HEK293T (cell line): ENCODE data around the gene ADAMTS9.

Source experiments
- CTCF ChIA-PET: fragments of 350-600 bp; formaldehyde crosslinking; extraction: SDS; loops from one replicate; lab custom pipeline; 2021; ENCODE audit warnings: antibody characterized with exemption, inconsistent platforms; lab: Yijun Ruan, JAX
- POLR2A ChIA-PET: fragments of 350-600 bp; formaldehyde crosslinking; extraction: SDS; loops from one replicate; lab custom pipeline; 2020; ENCODE audit warnings: antibody characterized with exemption, inconsistent platforms; lab: Yijun Ruan, JAX
- DNase-seq: peaks from one replicate; pipeline ENCODE4 v3.0.0; 2012; ENCODE audit warnings: mixed read lengths; ENCODE audit errors: extremely low spot score
- ARNT ChIP-seq: fragments of 450-650 bp; IDR thresholded peaks from 2 replicates; pipeline ENCODE4 v1.6.1; 2017; ENCODE audit warnings: mild to moderate bottlenecking
- BHLHE40 ChIP-seq: fragments of 450-650 bp; IDR thresholded peaks from 2 replicates; pipeline ENCODE4 v1.6.1; 2016; ENCODE audit warnings: mild to moderate bottlenecking, moderate library complexity, borderline replicate concordance
- CTBP1 ChIP-seq: fragments of 450-650 bp; IDR thresholded peaks from 2 replicates; pipeline ENCODE4 v1.6.1; 2016; ENCODE audit warnings: borderline replicate concordance
- ELF4 ChIP-seq: fragments of 450-650 bp; IDR thresholded peaks from 2 replicates; pipeline ENCODE4 v1.6.1; 2017; ENCODE audit warnings: antibody characterized with exemption
- FOXA1 ChIP-seq: fragments of 450-650 bp; IDR thresholded peaks from 2 replicates; pipeline ENCODE4 v1.6.1; 2016; ENCODE audit warnings: mild to moderate bottlenecking
- FOXK2 ChIP-seq: fragments of 450-650 bp; IDR thresholded peaks from 2 replicates; pipeline ENCODE4 v1.6.1; 2016; ENCODE audit warnings: mild to moderate bottlenecking
- FOXM1 ChIP-seq: fragments of 450-650 bp; IDR thresholded peaks from 2 replicates; pipeline ENCODE4 v1.6.1; 2017; ENCODE audit warnings: mild to moderate bottlenecking, borderline replicate concordance
- HDGF ChIP-seq: fragments of 450-650 bp; IDR thresholded peaks from 2 replicates; pipeline ENCODE4 v1.6.1; 2017; ENCODE audit warnings: antibody characterized with exemption, borderline replicate concordance
- L3MBTL2 ChIP-seq: fragments of 450-650 bp; conservative IDR thresholded peaks from 2 replicates; pipeline ENCODE4 v1.6.1; 2016; ENCODE audit warnings: mild to moderate bottlenecking
- LEF1 ChIP-seq: fragments of 450-650 bp; IDR thresholded peaks from 2 replicates; pipeline ENCODE4 v1.6.1; 2017; ENCODE audit warnings: mild to moderate bottlenecking, borderline replicate concordance
- NFRKB ChIP-seq: fragments of 450-650 bp; IDR thresholded peaks from 2 replicates; pipeline ENCODE4 v1.6.1; 2016; ENCODE audit warnings: mild to moderate bottlenecking, moderate library complexity
- PKNOX1 ChIP-seq: fragments of 450-650 bp; IDR thresholded peaks from 2 replicates; pipeline ENCODE4 v1.6.1; 2016
- SP1 ChIP-seq: fragments of 450-650 bp; IDR thresholded peaks from 2 replicates; pipeline ENCODE4 v1.6.1; 2017
- SUZ12 ChIP-seq: fragments of 450-650 bp; IDR thresholded peaks from 2 replicates; pipeline ENCODE4 v1.6.1; 2016; ENCODE audit warnings: mild to moderate bottlenecking
- TARDBP ChIP-seq: fragments of 450-650 bp; IDR thresholded peaks from 2 replicates; pipeline ENCODE4 v1.6.1; 2016
- ZNF384 ChIP-seq: fragments of 450-650 bp; IDR thresholded peaks from 2 replicates; pipeline ENCODE4 v1.6.1; 2016

ADAMTS9 gene

GRCh38 chr3:64593350-64593749 lies 94.5 kb downstream of the ADAMTS9 start:
- ChIA-PET POLR2A (no interaction called here), CTCF (no interaction called here)
- TF ChIP-seq HDGF = no peak
- TF ChIP-seq SUZ12 = no peak
- TF ChIP-seq LEF1 = no peak
- TF ChIP-seq FOXM1 = no peak
- TF ChIP-seq TARDBP = no peak
- TF ChIP-seq L3MBTL2 = no peak
- TF ChIP-seq ELF4 = no peak
- TF ChIP-seq BHLHE40 = no peak
- no peak for TF ChIP-seq PKNOX1
- no peak for TF ChIP-seq NFRKB
- TF ChIP-seq SP1 = no peak
- TF ChIP-seq ARNT = no peak
- TF ChIP-seq FOXK2 = no peak
- no peak for TF ChIP-seq FOXA1
- DNase-seq = no peak

- POLR2A ChIA-PET = no interaction called here
- DNase-seq = no peak
- CTCF ChIA-PET = no interaction called here
- no peak for TF ChIP-seq PKNOX1
Observed at GRCh38 chr3:64591615-64592014, 96.2 kb downstream of the ADAMTS9 start.

DNA sequence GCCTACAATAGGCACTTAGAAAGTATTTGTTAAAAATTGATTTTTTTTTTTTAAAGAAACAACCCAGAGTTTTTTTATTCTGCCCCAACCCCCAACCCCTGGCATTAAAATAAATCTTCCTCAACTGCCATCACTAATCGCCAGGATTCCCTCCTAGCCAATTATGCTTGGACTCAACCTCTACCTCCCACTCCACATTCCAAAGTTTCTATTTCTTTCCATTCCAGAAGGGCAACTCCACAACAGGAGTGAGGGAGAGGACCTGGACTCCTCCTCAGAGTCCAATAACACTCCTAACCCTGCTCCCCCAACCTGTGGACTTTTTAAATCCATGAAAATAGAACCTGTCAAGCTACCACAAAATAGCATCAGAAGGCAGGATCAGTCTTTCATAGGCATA lies 99.4 kb downstream of the ADAMTS9 start:
- POLR2A ChIA-PET = no interaction called here
- TF ChIP-seq HDGF (no peak), ELF4 (no peak), BHLHE40 (no peak), LEF1 (no peak), CTBP1 (no peak), SUZ12 (no peak), L3MBTL2 (no peak), NFRKB (no peak), PKNOX1 (no peak), FOXA1 (no peak), ZNF384 (no peak), FOXK2 (no peak), SP1 (no peak), FOXM1 (no peak), TARDBP (no peak), ARNT (no peak)
- CTCF ChIA-PET = interaction anchor here (0.6 kb wide), 1 partner anchor 105 kb away, joined by 4 read pairs; no protein-coding TSS in a partner anchor
- DNase-seq = no peak

GRCh38 chr3:64586952-64587351 lies 100.8 kb downstream of the ADAMTS9 start:
- CTCF ChIA-PET = interaction anchor here (0.7 to 0.8 kb wide), 2 partner anchors 11 to 53 kb away, joined by 4 to 5 read pairs; no protein-coding TSS in a partner anchor
- TF ChIP-seq SP1 (no peak), TARDBP (no peak), PKNOX1 (no peak), ARNT (no peak), SUZ12 (no peak), NFRKB (no peak), LEF1 (no peak), FOXA1 (no peak), CTBP1 (no peak), L3MBTL2 (no peak), HDGF (no peak), FOXM1 (no peak), FOXK2 (no peak), ELF4 (no peak), BHLHE40 (no peak), ZNF384 (no peak)
- no peak for DNase-seq
- POLR2A ChIA-PET = no interaction called here

- TF ChIP-seq BHLHE40 (no peak), LEF1 (no peak), SUZ12 (no peak), FOXM1 (no peak), HDGF (no peak), ZNF384 (no peak), ARNT (no peak), FOXK2 (no peak), PKNOX1 (no peak)
- ChIA-PET CTCF (interaction anchor here (1.4 kb wide), 1 partner anchor 9 kb away, joined by 3 read pairs; no protein-coding TSS in a partner anchor), POLR2A (no interaction called here)
- no peak for DNase-seq
Observed at GRCh38 chr3:64584179-64584578, 103.6 kb downstream of the ADAMTS9 start.
